ENCODE measurements around the gene AGO4. TPM values are rescaled to one million over a fixed set of nuclear protein-coding genes. Genes with fewer than 3 reads are reported as not detected.
A peak's percentile ranks its signal among the peaks of the same experiment; 100 is the strongest.

Gene AGO4
- total RNA-seq, 1 experiment from 2014 or later, result 14.8 TPM

- in situ Hi-C loops (cut with HindIII; ENCODE audit: low pct_unique_long_range_greater_than_20kb, low sequenced_read_pairs) (no loop called here), intact Hi-C loops (cut with micrococcal nuclease; ENCODE audit: unreplicated experiment) (no loop called here)
- ATAC-seq (no peak), DNase-seq (ENCODE audit: low read depth, low spot score) (no peak)
- no peaks in the 10 kb centered on the region for H3K27me3 ChIP-seq (ENCODE audit: control insufficient read depth, insufficient read depth, low read length)
- BruUV-seq (replicated peaks), result TSS peak; percentile 25
- H3K36me3 ChIP-seq (ENCODE audit: control insufficient read depth, insufficient read depth, low read length), result peaks cover 14% of the 10 kb centered on the region; the same call in 1 of the 2 replicates
- H3K4me3 ChIP-seq (ENCODE audit: low read depth in 2 of 2, low read length in 2 of 2), result no peak overlapping the region
- CTCF ChIA-PET, result no interaction called here
- TF ChIP-seq, protein P1, sequence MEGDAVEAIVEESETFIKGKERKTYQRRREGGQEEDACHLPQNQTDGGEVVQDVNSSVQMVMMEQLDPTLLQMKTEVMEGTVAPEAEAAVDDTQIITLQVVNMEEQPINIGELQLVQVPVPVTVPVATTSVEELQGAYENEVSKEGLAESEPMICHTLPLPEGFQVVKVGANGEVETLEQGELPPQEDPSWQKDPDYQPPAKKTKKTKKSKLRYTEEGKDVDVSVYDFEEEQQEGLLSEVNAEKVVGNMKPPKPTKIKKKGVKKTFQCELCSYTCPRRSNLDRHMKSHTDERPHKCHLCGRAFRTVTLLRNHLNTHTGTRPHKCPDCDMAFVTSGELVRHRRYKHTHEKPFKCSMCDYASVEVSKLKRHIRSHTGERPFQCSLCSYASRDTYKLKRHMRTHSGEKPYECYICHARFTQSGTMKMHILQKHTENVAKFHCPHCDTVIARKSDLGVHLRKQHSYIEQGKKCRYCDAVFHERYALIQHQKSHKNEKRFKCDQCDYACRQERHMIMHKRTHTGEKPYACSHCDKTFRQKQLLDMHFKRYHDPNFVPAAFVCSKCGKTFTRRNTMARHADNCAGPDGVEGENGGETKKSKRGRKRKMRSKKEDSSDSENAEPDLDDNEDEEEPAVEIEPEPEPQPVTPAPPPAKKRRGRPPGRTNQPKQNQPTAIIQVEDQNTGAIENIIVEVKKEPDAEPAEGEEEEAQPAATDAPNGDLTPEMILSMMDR (IDR thresholded peaks at IDR 0.05), result no peak
- no peak for TF ChIP-seq SIN3A (IDR thresholded peaks at IDR 0.05; ENCODE audit: borderline replicate concordance, insufficient read depth, low read depth, low read length)
- TF ChIP-seq POLR2AphosphoS5 (IDR thresholded peaks at IDR 0.05; ENCODE audit: low read depth, low read length), result no peak
- TF ChIP-seq TCF7L2 (IDR thresholded peaks at IDR 0.05; ENCODE audit: low read depth, low read length), result no peak
- H3K27ac ChIP-seq (ENCODE audit: low read length), result peak overlapping the region; percentile 25; the same call in 1 of the 2 replicates
- H3K9me3 ChIP-seq (ENCODE audit: control insufficient read depth, insufficient read depth, low read depth, low read length), result no peaks in the 10 kb centered on the region
- H3K4me1 ChIP-seq (ENCODE audit: control insufficient read depth, insufficient read depth, low read length), result peaks cover 10% of the 10 kb centered on the region
- POLR2A ChIA-PET, result no interaction called here
Measured at GRCh38 chr1:35764283-35764682, 43.5 kb upstream of the AGO4 start.

DNA sequence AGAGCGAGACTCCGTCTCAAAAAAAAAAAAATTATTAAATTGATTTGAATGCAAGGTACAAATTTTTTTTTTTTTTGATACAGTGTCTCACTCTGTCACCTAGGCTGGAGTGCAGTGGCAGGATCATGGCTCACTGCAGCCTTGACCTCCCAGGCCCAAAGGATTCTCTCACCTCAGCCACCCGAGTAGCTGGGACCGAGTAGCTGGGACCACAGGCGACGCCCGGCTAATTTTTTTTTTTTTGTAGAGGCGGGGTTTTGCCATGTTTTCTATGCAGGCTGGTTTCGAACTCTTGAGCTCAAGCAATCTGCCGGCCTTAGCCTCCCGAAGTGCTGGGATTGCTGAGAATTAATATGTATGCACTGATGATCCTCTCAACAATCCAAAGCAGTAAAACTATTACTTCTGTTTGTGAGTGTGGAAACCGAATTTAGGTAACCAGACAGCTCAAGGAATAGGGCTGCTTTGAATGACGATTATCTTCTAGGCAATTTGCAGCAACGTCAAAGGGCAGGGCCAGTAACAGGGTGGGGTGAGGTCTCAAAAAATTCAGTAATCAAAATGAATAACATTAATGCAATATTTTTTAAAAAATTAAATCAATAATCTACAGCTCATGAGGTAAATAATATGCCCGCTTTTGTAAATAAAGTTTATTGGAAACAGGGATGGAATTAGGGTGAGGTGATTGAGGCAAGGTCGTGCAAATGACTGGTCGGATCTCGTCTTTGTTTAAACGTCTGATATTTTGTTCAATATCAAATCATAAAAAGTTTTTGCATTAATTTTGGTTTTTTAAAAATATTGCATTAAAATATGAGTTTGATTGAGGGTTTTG lies 39.2 kb upstream of the AGO4 start:
- intact Hi-C loops (cut with micrococcal nuclease; ENCODE audit: unreplicated experiment), result no loop called here
- BruUV-seq (replicated peaks), result TSS peak; percentile 79

More for the DNA sequence above, 39.2 kb upstream of the AGO4 start:
- H3K27ac ChIP-seq (ENCODE audit: low read length), result peak overlapping the region; percentile 88
- peaks cover 10% of the 10 kb centered on the region for H3K4me1 ChIP-seq (ENCODE audit: control insufficient read depth, insufficient read depth, low read length)
- ChIA-PET POLR2A (interaction anchor here (0.7 to 1.2 kb wide), 4 partner anchors 28 to 53 kb away, joined by 4 to 7 read pairs (median 5); no protein-coding TSS in a partner anchor), CTCF (interaction anchor here (0.7 kb wide), 1 partner anchor 233 kb away, joined by 3 read pairs; no protein-coding TSS in a partner anchor)
- H3K9me3 ChIP-seq (ENCODE audit: control insufficient read depth, insufficient read depth, low read depth, low read length), result no peaks in the 10 kb centered on the region
- in situ Hi-C loops (cut with HindIII; ENCODE audit: low pct_unique_long_range_greater_than_20kb, low sequenced_read_pairs), result no loop called here
- peaks cover 2% of the 10 kb centered on the region; the same call in 1 of the 2 replicates for H3K36me3 ChIP-seq (ENCODE audit: control insufficient read depth, insufficient read depth, low read length)
- no peak for ATAC-seq
- peak overlapping the region; percentile 73 to 87 for H3K4me3 ChIP-seq (ENCODE audit: low read depth in 2 of 2, low read length in 2 of 2)
- DNase-seq (ENCODE audit: low read depth, low spot score), result peak; percentile 20
- TF ChIP-seq REST (IDR thresholded peaks at IDR 0.05; ENCODE audit: insufficient read depth in 1 of 2, low read depth in 2 of 2, low read length in 1 of 2) (no peak), TCF7L2 (IDR thresholded peaks at IDR 0.05; ENCODE audit: low read depth, low read length) (no peak), SIN3A (IDR thresholded peaks at IDR 0.05; ENCODE audit: borderline replicate concordance, insufficient read depth, low read depth, low read length) (no peak), POLR2AphosphoS5 (IDR thresholded peaks at IDR 0.05; ENCODE audit: low read depth, low read length) (no peak)
- TF ChIP-seq, protein P1 (IDR thresholded peaks at IDR 0.05), result no peak
- H3K27me3 ChIP-seq (ENCODE audit: control insufficient read depth, insufficient read depth, low read length), result no peaks in the 10 kb centered on the region

Measured in Panc1 (cell line).